GM12875 (cell line): Measurements from ENCODE around the gene FUBP3.

ENCODE experiments used
- H3K4me3 ChIP-seq: one replicate; pipeline ENCODE4 v1.5.1; 2011; ENCODE audit warnings: low read depth, low read length, control low read depth
- CTCF ChIP-seq: IDR thresholded peaks from 2 replicates; pipeline ENCODE4 v1.5.1; 2011; ENCODE audit warnings: low read depth, mild to moderate bottlenecking, control low read depth, inconsistent platforms, low read length, moderate library complexity, borderline replicate concordance; ENCODE audit not compliant: insufficient read depth

FUBP3 gene

GRCh38 chr9:130537346-130538050 is 41.9 kb upstream of the FUBP3 start:
- TF ChIP-seq CTCF: no peak
- H3K4me3 ChIP-seq: no peak overlapping the region

- H3K4me3 ChIP-seq: no peak overlapping the region
- TF ChIP-seq CTCF: no peak
Measured at GRCh38 chr9:130539420-130540223, 39.8 kb upstream of the FUBP3 start.

GRCh38 chr9:130541533-130541932 is 37.8 kb upstream of the FUBP3 start:
- no peak overlapping the region for H3K4me3 ChIP-seq
- no peak for TF ChIP-seq CTCF

GRCh38 chr9:130542038-130542437 is 37.3 kb upstream of the FUBP3 start:
- TF ChIP-seq CTCF: no peak
- H3K4me3 ChIP-seq: no peak overlapping the region

- no peak overlapping the region for H3K4me3 ChIP-seq
- TF ChIP-seq CTCF: no peak
Measured at GRCh38 chr9:130542457-130543228, 36.7 kb upstream of the FUBP3 start.

- no peak for TF ChIP-seq CTCF
- no peak overlapping the region for H3K4me3 ChIP-seq
Measured at GRCh38 chr9:130543368-130543767, 36.0 kb upstream of the FUBP3 start.

GRCh38 chr9:130543859-130544258 is 35.5 kb upstream of the FUBP3 start:
- no peak for TF ChIP-seq CTCF
- H3K4me3 ChIP-seq: no peak overlapping the region
